ENCODE data around the gene MVB12B. TPM values are rescaled to one million over a fixed set of nuclear protein-coding genes. Genes with fewer than 3 reads are reported as not detected.
A peak's percentile ranks its signal among the peaks of the same experiment; 100 is the strongest.

Gene MVB12B
- total RNA-seq, 1 experiment from 2014 or later: 9.4 TPM

DNA sequence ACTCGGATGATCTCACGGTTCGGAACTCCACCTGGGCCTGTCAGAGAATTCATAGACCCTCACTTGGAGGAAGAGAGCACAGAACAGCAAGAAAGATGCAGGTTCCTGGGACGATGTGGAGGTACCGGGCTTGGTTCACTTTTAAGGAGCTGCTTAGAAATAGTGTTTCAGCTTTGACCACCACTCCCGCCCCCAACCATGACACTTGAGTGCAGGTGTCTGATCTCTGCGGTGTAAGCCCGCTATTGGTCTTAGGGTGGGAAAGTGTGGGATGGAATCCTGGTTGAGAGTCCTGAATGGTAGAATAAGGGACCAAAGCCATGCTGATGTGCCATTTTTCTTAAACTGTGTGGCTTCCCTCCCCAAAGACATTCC, 189.9 kb downstream of the MVB12B start:
- H3K4me3 ChIP-seq (ENCODE audit: low read depth in 2 of 2, low read length in 2 of 2): no peak overlapping the region
- in situ Hi-C loops (cut with HindIII; ENCODE audit: low pct_unique_long_range_greater_than_20kb, low sequenced_read_pairs): no loop called here
- no peak for ATAC-seq
- no peak overlapping the region for H3K27ac ChIP-seq (ENCODE audit: low read length)
- no peaks in the 10 kb centered on the region for H3K36me3 ChIP-seq (ENCODE audit: control insufficient read depth, insufficient read depth, low read length)
- peaks cover 5% of the 10 kb centered on the region; the same call in 1 of the 2 replicates for H3K4me1 ChIP-seq (ENCODE audit: control insufficient read depth, insufficient read depth, low read length)
- no TSS peak for BruUV-seq (replicated peaks)
- CTCF ChIA-PET: no interaction called here
- intact Hi-C loops (cut with micrococcal nuclease; ENCODE audit: unreplicated experiment): no loop called here
- POLR2A ChIA-PET: no interaction called here
- DNase-seq (ENCODE audit: low read depth, low spot score): no peak
- no peaks in the 10 kb centered on the region for H3K9me3 ChIP-seq (ENCODE audit: control insufficient read depth, insufficient read depth, low read depth, low read length)
- TF ChIP-seq, protein P1, sequence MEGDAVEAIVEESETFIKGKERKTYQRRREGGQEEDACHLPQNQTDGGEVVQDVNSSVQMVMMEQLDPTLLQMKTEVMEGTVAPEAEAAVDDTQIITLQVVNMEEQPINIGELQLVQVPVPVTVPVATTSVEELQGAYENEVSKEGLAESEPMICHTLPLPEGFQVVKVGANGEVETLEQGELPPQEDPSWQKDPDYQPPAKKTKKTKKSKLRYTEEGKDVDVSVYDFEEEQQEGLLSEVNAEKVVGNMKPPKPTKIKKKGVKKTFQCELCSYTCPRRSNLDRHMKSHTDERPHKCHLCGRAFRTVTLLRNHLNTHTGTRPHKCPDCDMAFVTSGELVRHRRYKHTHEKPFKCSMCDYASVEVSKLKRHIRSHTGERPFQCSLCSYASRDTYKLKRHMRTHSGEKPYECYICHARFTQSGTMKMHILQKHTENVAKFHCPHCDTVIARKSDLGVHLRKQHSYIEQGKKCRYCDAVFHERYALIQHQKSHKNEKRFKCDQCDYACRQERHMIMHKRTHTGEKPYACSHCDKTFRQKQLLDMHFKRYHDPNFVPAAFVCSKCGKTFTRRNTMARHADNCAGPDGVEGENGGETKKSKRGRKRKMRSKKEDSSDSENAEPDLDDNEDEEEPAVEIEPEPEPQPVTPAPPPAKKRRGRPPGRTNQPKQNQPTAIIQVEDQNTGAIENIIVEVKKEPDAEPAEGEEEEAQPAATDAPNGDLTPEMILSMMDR (IDR thresholded peaks at IDR 0.05): no peak
- TF ChIP-seq SIN3A (IDR thresholded peaks at IDR 0.05; ENCODE audit: borderline replicate concordance, insufficient read depth, low read depth, low read length) (no peak), TCF7L2 (IDR thresholded peaks at IDR 0.05; ENCODE audit: low read depth, low read length) (no peak), POLR2AphosphoS5 (IDR thresholded peaks at IDR 0.05; ENCODE audit: low read depth, low read length) (no peak)
- TF ChIP-seq, protein P2, sequence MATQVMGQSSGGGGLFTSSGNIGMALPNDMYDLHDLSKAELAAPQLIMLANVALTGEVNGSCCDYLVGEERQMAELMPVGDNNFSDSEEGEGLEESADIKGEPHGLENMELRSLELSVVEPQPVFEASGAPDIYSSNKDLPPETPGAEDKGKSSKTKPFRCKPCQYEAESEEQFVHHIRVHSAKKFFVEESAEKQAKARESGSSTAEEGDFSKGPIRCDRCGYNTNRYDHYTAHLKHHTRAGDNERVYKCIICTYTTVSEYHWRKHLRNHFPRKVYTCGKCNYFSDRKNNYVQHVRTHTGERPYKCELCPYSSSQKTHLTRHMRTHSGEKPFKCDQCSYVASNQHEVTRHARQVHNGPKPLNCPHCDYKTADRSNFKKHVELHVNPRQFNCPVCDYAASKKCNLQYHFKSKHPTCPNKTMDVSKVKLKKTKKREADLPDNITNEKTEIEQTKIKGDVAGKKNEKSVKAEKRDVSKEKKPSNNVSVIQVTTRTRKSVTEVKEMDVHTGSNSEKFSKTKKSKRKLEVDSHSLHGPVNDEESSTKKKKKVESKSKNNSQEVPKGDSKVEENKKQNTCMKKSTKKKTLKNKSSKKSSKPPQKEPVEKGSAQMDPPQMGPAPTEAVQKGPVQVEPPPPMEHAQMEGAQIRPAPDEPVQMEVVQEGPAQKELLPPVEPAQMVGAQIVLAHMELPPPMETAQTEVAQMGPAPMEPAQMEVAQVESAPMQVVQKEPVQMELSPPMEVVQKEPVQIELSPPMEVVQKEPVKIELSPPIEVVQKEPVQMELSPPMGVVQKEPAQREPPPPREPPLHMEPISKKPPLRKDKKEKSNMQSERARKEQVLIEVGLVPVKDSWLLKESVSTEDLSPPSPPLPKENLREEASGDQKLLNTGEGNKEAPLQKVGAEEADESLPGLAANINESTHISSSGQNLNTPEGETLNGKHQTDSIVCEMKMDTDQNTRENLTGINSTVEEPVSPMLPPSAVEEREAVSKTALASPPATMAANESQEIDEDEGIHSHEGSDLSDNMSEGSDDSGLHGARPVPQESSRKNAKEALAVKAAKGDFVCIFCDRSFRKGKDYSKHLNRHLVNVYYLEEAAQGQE (IDR thresholded peaks at IDR 0.05; ENCODE audit: insufficient read depth in 1 of 2, low read depth in 2 of 2, low read length in 1 of 2): no peak
- peaks cover 20% of the 10 kb centered on the region for H3K27me3 ChIP-seq (ENCODE audit: control insufficient read depth, insufficient read depth, low read length)

DNA sequence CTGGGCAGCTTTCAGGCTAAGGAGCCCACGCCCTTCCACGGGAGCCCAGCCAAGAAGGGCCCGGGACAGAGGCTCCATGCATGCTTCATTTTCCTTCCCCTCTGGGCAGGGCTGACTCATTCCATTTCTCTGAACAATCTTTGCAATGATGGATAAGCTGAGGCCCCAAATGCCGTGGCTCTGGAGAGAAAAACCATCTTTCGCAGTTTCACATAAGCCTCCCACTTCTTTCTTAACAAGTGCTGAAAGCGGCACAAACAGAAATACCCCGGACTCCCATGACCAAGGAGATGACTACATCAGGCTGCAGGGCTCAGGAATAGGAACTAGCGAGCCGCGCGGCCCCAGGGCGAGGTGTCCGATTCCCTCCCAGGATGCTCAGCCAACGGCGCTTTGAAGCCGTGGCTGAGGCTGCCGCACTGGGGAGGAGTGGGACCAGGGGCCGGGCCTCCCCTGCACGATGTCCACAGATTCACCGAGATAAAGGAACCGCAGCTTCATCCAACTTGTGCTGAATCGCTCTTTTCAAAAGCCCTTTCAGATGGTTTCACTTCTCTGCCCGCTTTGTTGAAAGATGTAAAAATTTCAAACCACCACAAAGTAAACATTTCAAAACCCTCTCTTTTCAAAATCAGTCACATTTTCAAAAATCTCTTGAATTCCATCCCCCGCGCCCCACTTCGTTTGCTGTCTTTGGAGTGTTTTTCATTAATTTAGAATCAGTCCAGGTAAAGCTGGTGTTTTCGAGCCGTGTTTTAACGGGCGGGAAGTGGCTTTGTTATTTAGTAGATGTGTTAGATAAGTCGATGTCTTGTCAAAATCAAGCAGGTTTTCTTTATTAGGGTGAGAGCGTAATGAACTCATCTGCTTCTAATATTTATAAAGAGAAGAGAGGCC, 190.6 kb downstream of the MVB12B start:
- TF ChIP-seq, protein P1 (IDR thresholded peaks at IDR 0.05): no peak
- TF ChIP-seq POLR2AphosphoS5 (IDR thresholded peaks at IDR 0.05; ENCODE audit: low read depth, low read length): no peak
- TF ChIP-seq TCF7L2 (IDR thresholded peaks at IDR 0.05; ENCODE audit: low read depth, low read length): peak; percentile 68
- TF ChIP-seq, protein P2 (IDR thresholded peaks at IDR 0.05; ENCODE audit: insufficient read depth in 1 of 2, low read depth in 2 of 2, low read length in 1 of 2): no peak
- no peak for TF ChIP-seq SIN3A (IDR thresholded peaks at IDR 0.05; ENCODE audit: borderline replicate concordance, insufficient read depth, low read depth, low read length)
- peak; percentile 65 for ATAC-seq
- Histone ChIP-seq H3K27me3 (ENCODE audit: control insufficient read depth, insufficient read depth, low read length) (peaks cover 20% of the 10 kb centered on the region), H3K9me3 (ENCODE audit: control insufficient read depth, insufficient read depth, low read depth, low read length) (no peaks in the 10 kb centered on the region), H3K4me1 (ENCODE audit: control insufficient read depth, insufficient read depth, low read length) (peaks cover 5% of the 10 kb centered on the region; the same call in 1 of the 2 replicates), H3K4me3 (ENCODE audit: low read depth in 2 of 2, low read length in 2 of 2) (peak overlapping the region; percentile 32 to 46), H3K36me3 (ENCODE audit: control insufficient read depth, insufficient read depth, low read length) (no peaks in the 10 kb centered on the region), H3K27ac (ENCODE audit: low read length) (no peak overlapping the region)
- ChIA-PET POLR2A (interaction anchor here (0.8 kb wide), 1 partner anchor 10 kb away, joined by 3 read pairs; no protein-coding TSS in a partner anchor), CTCF (interaction anchor here (0.5 to 0.7 kb wide), 2 partner anchors 34 to 46 kb away, joined by 3 to 5 read pairs; no protein-coding TSS in a partner anchor)
- no TSS peak for BruUV-seq (replicated peaks)
- no peak for DNase-seq (ENCODE audit: low read depth, low spot score)
- intact Hi-C loops (cut with micrococcal nuclease; ENCODE audit: unreplicated experiment) (no loop called here), in situ Hi-C loops (cut with HindIII; ENCODE audit: low pct_unique_long_range_greater_than_20kb, low sequenced_read_pairs) (no loop called here)
